HEK293 (cell line): Measurements from ENCODE around the gene SVOP.

Experiments
- GLIS1 ChIP-seq: fragments of 450-650 bp; formaldehyde crosslinking; IDR thresholded peaks from 2 replicates; pipeline ENCODE4 v1.5.1; 2016; ENCODE audit warnings: missing biosample characterization, missing genetic modification characterization
- HOXA7 ChIP-seq: sonication (generic); formaldehyde crosslinking; IDR thresholded peaks from 2 replicates; pipeline ENCODE4 v1.8.1; 2022; ENCODE audit warnings: missing genetic modification reagents, borderline replicate concordance
- HOXD13 ChIP-seq: sonication (generic); formaldehyde crosslinking; IDR thresholded peaks from 2 replicates; pipeline ENCODE4 v1.8.0; 2022; ENCODE audit warnings: missing genetic modification reagents, borderline replicate concordance
- INSM2 ChIP-seq: fragments of 450-650 bp; formaldehyde crosslinking; IDR thresholded peaks from 2 replicates; pipeline ENCODE4 v1.5.1; 2016; ENCODE audit warnings: missing biosample characterization, missing genetic modification characterization
- KLF16 ChIP-seq: fragments of 450-650 bp; formaldehyde crosslinking; IDR thresholded peaks from 2 replicates; pipeline ENCODE4 v1.5.1; 2017; ENCODE audit warnings: missing biosample characterization, missing genetic modification characterization
- KLF8 ChIP-seq: fragments of 450-650 bp; formaldehyde crosslinking; IDR thresholded peaks from 2 replicates; pipeline ENCODE4 v1.5.1; 2016; ENCODE audit warnings: missing biosample characterization, missing genetic modification characterization
- MEIS1 ChIP-seq: sonication (generic); formaldehyde crosslinking; IDR thresholded peaks from 2 replicates; pipeline ENCODE4 v1.8.1; 2022; ENCODE audit warnings: missing genetic modification reagents, mild to moderate bottlenecking, borderline replicate concordance
- MZF1 ChIP-seq: fragments of 450-650 bp; formaldehyde crosslinking; IDR thresholded peaks from 2 replicates; pipeline ENCODE4 v1.5.1; 2017; ENCODE audit warnings: missing biosample characterization, missing genetic modification characterization, borderline replicate concordance
- OSR2 ChIP-seq: fragments of 450-650 bp; formaldehyde crosslinking; IDR thresholded peaks from 2 replicates; pipeline ENCODE4 v1.5.1; 2016; ENCODE audit warnings: missing biosample characterization, missing genetic modification characterization
- REPIN1 ChIP-seq: fragments of 450-650 bp; formaldehyde crosslinking; IDR thresholded peaks from 2 replicates; pipeline ENCODE4 v1.5.1; 2017; ENCODE audit warnings: missing biosample characterization, missing genetic modification characterization, low read depth
- SP2 ChIP-seq: fragments of 450-650 bp; formaldehyde crosslinking; IDR thresholded peaks from 2 replicates; pipeline ENCODE4 v1.5.1; 2016; ENCODE audit warnings: missing biosample characterization, missing genetic modification characterization
- YY2 ChIP-seq: fragments of 450-650 bp; formaldehyde crosslinking; IDR thresholded peaks from 2 replicates; pipeline ENCODE4 v1.5.1; 2016; ENCODE audit warnings: missing biosample characterization, missing genetic modification characterization
- ZBTB11 ChIP-seq: fragments of 450-650 bp; formaldehyde crosslinking; conservative IDR thresholded peaks from 2 replicates; pipeline ENCODE4 v1.5.1; 2016; ENCODE audit warnings: low read depth, missing biosample characterization, missing genetic modification characterization
- ZNF16 ChIP-seq: fragments of 450-650 bp; formaldehyde crosslinking; IDR thresholded peaks from 2 replicates; pipeline ENCODE4 v1.5.1; 2016; ENCODE audit warnings: low read depth, missing biosample characterization, missing genetic modification characterization
- ZNF169 ChIP-seq: fragments of 450-650 bp; formaldehyde crosslinking; IDR thresholded peaks from 2 replicates; pipeline ENCODE4 v1.5.1; 2016; ENCODE audit warnings: missing biosample characterization, missing genetic modification characterization
- ZNF19 ChIP-seq: fragments of 450-650 bp; formaldehyde crosslinking; IDR thresholded peaks from 2 replicates; pipeline ENCODE4; 2016; ENCODE audit warnings: missing biosample characterization, missing genetic modification characterization, low read depth
- ZNF423 ChIP-seq: fragments of 450-650 bp; formaldehyde crosslinking; IDR thresholded peaks from 2 replicates; pipeline ENCODE4 v1.5.1; 2016; ENCODE audit warnings: missing biosample characterization, missing genetic modification characterization
- ZNF521 ChIP-seq: fragments of 450-650 bp; formaldehyde crosslinking; IDR thresholded peaks from 2 replicates; pipeline ENCODE4 v1.5.1; 2017; ENCODE audit warnings: missing biosample characterization, mild to moderate bottlenecking, missing genetic modification characterization
- ZNF561 ChIP-seq: fragments of 450-650 bp; IDR thresholded peaks from 2 replicates; pipeline ENCODE4 v1.5.1; 2018; ENCODE audit warnings: missing biosample characterization, missing genetic modification characterization, borderline replicate concordance
- ZNF660 ChIP-seq: fragments of 450-650 bp; IDR thresholded peaks from 2 replicates; pipeline ENCODE4 v1.5.1; 2018; ENCODE audit warnings: missing biosample characterization, mild to moderate bottlenecking, missing genetic modification characterization
- ZNF704 ChIP-seq: fragments of 450-650 bp; formaldehyde crosslinking; IDR thresholded peaks from 2 replicates; pipeline ENCODE4 v1.5.1; 2016; ENCODE audit warnings: missing biosample characterization, missing genetic modification characterization
- TF ChIP-seq, protein P1 (sequence below): fragments of 450-650 bp; formaldehyde crosslinking; IDR thresholded peaks from 2 replicates; pipeline ENCODE4 v1.5.1; 2016; ENCODE audit warnings: missing biosample characterization, missing genetic modification characterization
- TF ChIP-seq, protein P2 (sequence below): fragments of 450-650 bp; formaldehyde crosslinking; IDR thresholded peaks from 2 replicates; pipeline ENCODE4 v1.5.1; 2016; ENCODE audit warnings: missing biosample characterization, missing genetic modification characterization, low read depth
- TF ChIP-seq, protein P3 (sequence below): fragments of 450-650 bp; formaldehyde crosslinking; IDR thresholded peaks from 2 replicates; pipeline ENCODE4 v1.5.1; 2016; ENCODE audit warnings: missing biosample characterization, missing genetic modification characterization
- TF ChIP-seq, protein P4 (sequence below): fragments of 450-650 bp; formaldehyde crosslinking; IDR thresholded peaks from 2 replicates; pipeline ENCODE4 v1.5.1; 2017; ENCODE audit warnings: missing biosample characterization, missing genetic modification characterization

The SVOP gene

GRCh38 chr12:108955225-108955835, 65.5 kb downstream of the SVOP start (continued):
- TF ChIP-seq, protein P1, sequence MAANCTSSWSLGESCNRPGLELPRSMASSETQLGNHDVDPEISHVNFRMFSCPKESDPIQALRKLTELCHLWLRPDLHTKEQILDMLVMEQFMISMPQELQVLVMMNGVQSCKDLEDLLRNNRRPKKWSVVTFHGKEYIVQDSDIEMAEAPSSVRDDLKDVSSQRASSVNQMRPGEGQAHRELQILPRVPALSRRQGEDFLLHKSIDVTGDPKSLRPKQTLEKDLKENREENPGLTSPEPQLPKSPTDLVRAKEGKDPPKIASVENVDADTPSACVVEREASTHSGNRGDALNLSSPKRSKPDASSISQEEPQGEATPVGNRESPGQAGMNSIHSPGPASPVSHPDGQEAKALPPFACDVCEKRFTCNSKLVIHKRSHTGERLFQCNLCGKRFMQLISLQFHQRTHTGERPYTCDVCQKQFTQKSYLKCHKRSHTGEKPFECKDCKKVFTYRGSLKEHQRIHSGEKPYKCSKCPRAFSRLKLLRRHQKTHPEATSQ = no peak
- TF ChIP-seq, protein P2, sequence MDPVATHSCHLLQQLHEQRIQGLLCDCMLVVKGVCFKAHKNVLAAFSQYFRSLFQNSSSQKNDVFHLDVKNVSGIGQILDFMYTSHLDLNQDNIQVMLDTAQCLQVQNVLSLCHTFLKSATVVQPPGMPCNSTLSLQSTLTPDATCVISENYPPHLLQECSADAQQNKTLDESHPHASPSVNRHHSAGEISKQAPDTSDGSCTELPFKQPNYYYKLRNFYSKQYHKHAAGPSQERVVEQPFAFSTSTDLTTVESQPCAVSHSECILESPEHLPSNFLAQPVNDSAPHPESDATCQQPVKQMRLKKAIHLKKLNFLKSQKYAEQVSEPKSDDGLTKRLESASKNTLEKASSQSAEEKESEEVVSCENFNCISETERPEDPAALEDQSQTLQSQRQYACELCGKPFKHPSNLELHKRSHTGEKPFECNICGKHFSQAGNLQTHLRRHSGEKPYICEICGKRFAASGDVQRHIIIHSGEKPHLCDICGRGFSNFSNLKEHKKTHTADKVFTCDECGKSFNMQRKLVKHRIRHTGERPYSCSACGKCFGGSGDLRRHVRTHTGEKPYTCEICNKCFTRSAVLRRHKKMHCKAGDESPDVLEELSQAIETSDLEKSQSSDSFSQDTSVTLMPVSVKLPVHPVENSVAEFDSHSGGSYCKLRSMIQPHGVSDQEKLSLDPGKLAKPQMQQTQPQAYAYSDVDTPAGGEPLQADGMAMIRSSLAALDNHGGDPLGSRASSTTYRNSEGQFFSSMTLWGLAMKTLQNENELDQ (tag by site-specific recombination) = no peak
- TF ChIP-seq ZNF19 (tag by site-specific recombination) (no peak), ZNF704 (no peak), ZNF423 (tag by site-specific recombination) (no peak), KLF8 (tag by site-specific recombination) (no peak), MEIS1 (peak; percentile 92), ZBTB11 (tag by site-specific recombination) (no peak), ZNF16 (no peak), HOXA7 (no peak), HOXD13 (CRISPR knock-in tag) (no peak), ZNF521 (tag by site-specific recombination) (no peak), YY2 (tag by site-specific recombination) (no peak), KLF16 (tag by site-specific recombination) (no peak), REPIN1 (tag by site-specific recombination) (no peak), ZNF169 (tag by site-specific recombination) (no peak), OSR2 (peak; percentile 67), INSM2 (tag by site-specific recombination) (peak; percentile 76; the same call in 1 of the 2 replicates), ZNF561 (tag by site-specific recombination) (peak; percentile 49; the same call in 1 of the 2 replicates), GLIS1 (tag by site-specific recombination) (peak; percentile 42; the same call in 1 of the 2 replicates), SP2 (tag by site-specific recombination) (peak; percentile 39), MZF1 (tag by site-specific recombination) (no peak; the same call in 1 of the 2 replicates), ZNF660 (tag by site-specific recombination) (peak; percentile 11; the same call in 1 of the 2 replicates)
- TF ChIP-seq, protein P3, sequence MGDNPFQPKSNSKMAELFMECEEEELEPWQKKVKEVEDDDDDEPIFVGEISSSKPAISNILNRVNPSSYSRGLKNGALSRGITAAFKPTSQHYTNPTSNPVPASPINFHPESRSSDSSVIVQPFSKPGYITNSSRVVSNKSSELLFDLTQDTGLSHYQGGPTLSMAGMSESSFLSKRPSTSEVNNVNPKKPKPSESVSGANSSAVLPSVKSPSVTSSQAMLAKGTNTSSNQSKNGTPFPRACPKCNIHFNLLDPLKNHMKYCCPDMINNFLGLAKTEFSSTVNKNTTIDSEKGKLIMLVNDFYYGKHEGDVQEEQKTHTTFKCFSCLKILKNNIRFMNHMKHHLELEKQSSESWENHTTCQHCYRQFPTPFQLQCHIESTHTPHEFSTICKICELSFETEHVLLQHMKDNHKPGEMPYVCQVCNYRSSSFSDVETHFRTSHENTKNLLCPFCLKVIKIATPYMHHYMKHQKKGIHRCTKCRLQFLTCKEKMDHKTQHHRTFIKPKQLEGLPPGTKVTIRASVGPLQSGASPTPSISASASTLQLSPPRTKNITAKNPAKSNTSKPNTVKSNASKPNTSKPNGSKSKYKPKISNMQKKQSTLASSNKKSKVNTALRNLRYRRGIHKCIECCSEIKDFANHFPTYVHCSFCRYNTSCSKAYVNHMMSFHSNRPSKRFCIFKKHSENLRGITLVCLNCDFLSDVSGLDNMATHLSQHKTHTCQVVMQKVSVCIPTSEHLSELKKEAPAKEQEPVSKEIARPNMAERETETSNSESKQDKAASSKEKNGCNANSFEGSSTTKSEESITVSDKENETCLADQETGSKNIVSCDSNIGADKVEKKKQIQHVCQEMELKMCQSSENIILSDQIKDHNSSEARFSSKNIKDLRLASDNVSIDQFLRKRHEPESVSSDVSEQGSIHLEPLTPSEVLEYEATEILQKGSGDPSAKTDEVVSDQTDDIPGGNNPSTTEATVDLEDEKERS (tag by site-specific recombination) = no peak
- TF ChIP-seq, protein P4, sequence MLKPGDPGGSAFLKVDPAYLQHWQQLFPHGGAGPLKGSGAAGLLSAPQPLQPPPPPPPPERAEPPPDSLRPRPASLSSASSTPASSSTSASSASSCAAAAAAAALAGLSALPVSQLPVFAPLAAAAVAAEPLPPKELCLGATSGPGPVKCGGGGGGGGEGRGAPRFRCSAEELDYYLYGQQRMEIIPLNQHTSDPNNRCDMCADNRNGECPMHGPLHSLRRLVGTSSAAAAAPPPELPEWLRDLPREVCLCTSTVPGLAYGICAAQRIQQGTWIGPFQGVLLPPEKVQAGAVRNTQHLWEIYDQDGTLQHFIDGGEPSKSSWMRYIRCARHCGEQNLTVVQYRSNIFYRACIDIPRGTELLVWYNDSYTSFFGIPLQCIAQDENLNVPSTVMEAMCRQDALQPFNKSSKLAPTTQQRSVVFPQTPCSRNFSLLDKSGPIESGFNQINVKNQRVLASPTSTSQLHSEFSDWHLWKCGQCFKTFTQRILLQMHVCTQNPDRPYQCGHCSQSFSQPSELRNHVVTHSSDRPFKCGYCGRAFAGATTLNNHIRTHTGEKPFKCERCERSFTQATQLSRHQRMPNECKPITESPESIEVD (tag by site-specific recombination) = peak; percentile 26; the same call in 1 of the 2 replicates
